ENCODE results near the gene MYH14. TPM values are rescaled to one million over a fixed set of nuclear protein-coding genes. Genes with fewer than 3 reads are reported as not detected.

The MYH14 gene
- total and polyA plus RNA-seq, 2 of the 4 experiments (the other 2 are of a cell fraction) = not detected

- Histone ChIP-seq H3K14ac (replicated peaks; ENCODE audit: low read depth, low read length) (no peak overlapping the region), H4K8ac (ENCODE audit: low read depth in 2 of 2, low read length in 2 of 2) (no peak overlapping the region), H2AK9ac (replicated peaks; ENCODE audit: low read depth, low read length, poor library complexity) (no peak overlapping the region), H3K9ac (ENCODE audit: low read depth, low read length) (no peak overlapping the region), H3K4me3 (ENCODE audit: insufficient read depth, low read depth, low read length) (no peak overlapping the region), H2AFZ (replicated peaks; ENCODE audit: low read length, poor library complexity) (no peak overlapping the region), H3K4me1 (ENCODE audit: control insufficient read depth, insufficient read depth, low read length) (no peaks in the 10 kb centered on the region), H4K20me1 (ENCODE audit: insufficient read depth, low read length) (no peaks in the 10 kb centered on the region), H3K27me3 (ENCODE audit: control insufficient read depth, insufficient read depth, low read length) (peaks cover 39% of the 10 kb centered on the region), H2BK120ac (ENCODE audit: low read depth, low read length) (no peak overlapping the region), H3K9me1 (ENCODE audit: insufficient read depth, low read length) (no peaks in the 10 kb centered on the region), H3K56ac (ENCODE audit: extremely low read depth, insufficient read depth, low read length) (no peak overlapping the region), H3K79me1 (ENCODE audit: low read depth in 1 of 2, low read length in 2 of 2) (no peaks in the 10 kb centered on the region), H4K5ac (ENCODE audit: low read depth, low read length) (no peak overlapping the region), H3K27ac (ENCODE audit: insufficient read depth, low read length) (no peak overlapping the region), H4K91ac (ENCODE audit: insufficient read depth, low read depth, low read length) (no peak overlapping the region), H3K4me2 (ENCODE audit: low read depth, low read length) (no peak overlapping the region), H2BK20ac (ENCODE audit: low read depth, low read length) (no peak overlapping the region), H3K4ac (ENCODE audit: low read depth, low read length) (no peak overlapping the region), H3K36me3 (ENCODE audit: control insufficient read depth, insufficient read depth, low read length) (no peaks in the 10 kb centered on the region), H2BK15ac (ENCODE audit: low read depth, low read length) (no peak overlapping the region), H2BK5ac (ENCODE audit: low read depth, low read length, poor library complexity, severe bottlenecking) (no peak overlapping the region), H3K23ac (ENCODE audit: low read depth, low read length) (no peak overlapping the region), H3K18ac (ENCODE audit: low read depth, low read length) (no peak overlapping the region), H2AK5ac (ENCODE audit: low read depth, low read length) (no peak overlapping the region), H3K9me3 (ENCODE audit: control insufficient read depth, insufficient read depth, low read length) (peaks cover 1% of the 10 kb centered on the region; the same call in 1 of the 2 replicates)
- DNase-seq = no peak
- ChIA-PET CTCF (no interaction called here), POLR2A (ENCODE audit: unreplicated experiment) (no interaction called here)
- BruUV-seq (replicated peaks) = no TSS peak
- intact Hi-C loops (cut with micrococcal nuclease) = no loop called here
- 9% methylated on average over 5 of the region's 27 CpGs; no CpG with 5 or more reads in 1 of the 2 experiments for WGBS, 2 experiments (ENCODE audit: extremely low coverage in 2 of 2, insufficient read length in 1 of 2)
- no peak for ATAC-seq (ENCODE audit: low read depth)
- in situ Hi-C loops (cut with MboI; ENCODE audit: low sequenced_read_pairs) = no loop called here
- dilution Hi-C loops (cut with HindIII; ENCODE audit: low sequenced_read_pairs, unreplicated experiment) = no loop called here
- TF ChIP-seq SMC3 (IDR thresholded peaks at IDR 0.05; ENCODE audit: low read depth, low read length) (no peak), ELK1 (IDR thresholded peaks at IDR 0.05; ENCODE audit: borderline replicate concordance, low read depth, low read length) (no peak), RFX5 (IDR thresholded peaks at IDR 0.05; ENCODE audit: low read depth, low read length) (no peak), NFE2L2 (IDR thresholded peaks at IDR 0.05; ENCODE audit: low read depth, low read length) (no peak), RCOR1 (IDR thresholded peaks at IDR 0.05; ENCODE audit: insufficient replicate concordance, low read length) (no peak)
These were observed 109.8 kb downstream of the MYH14 start for GRCh38 chr19:50312967-50313811.

All from IMR-90 (cell line).